ENCODE data around the gene NOC2L.

Gene NOC2L

GRCh38 chr1:909861-910310, 49.2 kb downstream of the NOC2L start:
- Histone ChIP-seq H3K9me2 (ENCODE audit: low read depth, low read length) (no peaks in the 10 kb centered on the region), H3K27ac (ENCODE audit: low read depth, low read length, poor library complexity, severe bottlenecking) (no peak overlapping the region), H3F3A (ENCODE audit: insufficient read depth, low read length) (no peaks in the 10 kb centered on the region), H3K4me3 (ENCODE audit: low read depth, low read length, poor library complexity, severe bottlenecking) (no peak overlapping the region), H3K4me2 (ENCODE audit: low read length) (no peak overlapping the region), H3K9ac (ENCODE audit: low read length) (no peak overlapping the region), H2AFZ (ENCODE audit: low read length) (no peak overlapping the region), H3K9me3 (ENCODE audit: low read length) (no peaks in the 10 kb centered on the region), H3K36me3 (ENCODE audit: insufficient read depth, low read length) (no peaks in the 10 kb centered on the region), H3K4me1 (ENCODE audit: insufficient read depth, low read length, severe bottlenecking) (peaks cover 6% of the 10 kb centered on the region), H4K20me1 (ENCODE audit: insufficient read depth, low read length) (no peaks in the 10 kb centered on the region), H3K79me2 (ENCODE audit: insufficient read depth, low read length) (no peaks in the 10 kb centered on the region), H3K27me3 (ENCODE audit: insufficient read depth, low read length) (peaks cover 5% of the 10 kb centered on the region; the same call in 1 of the 2 replicates)
- TF ChIP-seq CTCF (IDR thresholded peaks at IDR 0.05; ENCODE audit: low read length) = no peak
- no peak for TF ChIP-seq EZH2 (IDR thresholded peaks at IDR 0.05; ENCODE audit: borderline replicate concordance, low read length)

- no peaks in the 10 kb centered on the region for H3K9me3 ChIP-seq (ENCODE audit: low read length)
- H4K20me1 ChIP-seq (ENCODE audit: insufficient read depth, low read length) = no peaks in the 10 kb centered on the region
- H2AFZ ChIP-seq (ENCODE audit: low read length) = no peak overlapping the region
- TF ChIP-seq EZH2 (IDR thresholded peaks at IDR 0.05; ENCODE audit: borderline replicate concordance, low read length) = no peak
- TF ChIP-seq CTCF (IDR thresholded peaks at IDR 0.05; ENCODE audit: low read length) = no peak
- H3K27me3 ChIP-seq (ENCODE audit: insufficient read depth, low read length) = peaks cover 5% of the 10 kb centered on the region; the same call in 1 of the 2 replicates
- H3K4me2 ChIP-seq (ENCODE audit: low read length) = no peak overlapping the region
- no peaks in the 10 kb centered on the region for H3K79me2 ChIP-seq (ENCODE audit: insufficient read depth, low read length)
- no peak overlapping the region for H3K9ac ChIP-seq (ENCODE audit: low read length)
- no peaks in the 10 kb centered on the region for H3F3A ChIP-seq (ENCODE audit: insufficient read depth, low read length)
- H3K36me3 ChIP-seq (ENCODE audit: insufficient read depth, low read length) = no peaks in the 10 kb centered on the region
- peaks cover 6% of the 10 kb centered on the region for H3K4me1 ChIP-seq (ENCODE audit: insufficient read depth, low read length, severe bottlenecking)
- no peaks in the 10 kb centered on the region for H3K9me2 ChIP-seq (ENCODE audit: low read depth, low read length)
- no peak overlapping the region for H3K27ac ChIP-seq (ENCODE audit: low read depth, low read length, poor library complexity, severe bottlenecking)
- no peak overlapping the region for H3K4me3 ChIP-seq (ENCODE audit: low read depth, low read length, poor library complexity, severe bottlenecking)
Measured at GRCh38 chr1:908661-909060, 50.4 kb downstream of the NOC2L start.

GRCh38 chr1:907611-908451, 51.2 kb downstream of the NOC2L start:
- TF ChIP-seq EZH2 (IDR thresholded peaks at IDR 0.05; ENCODE audit: borderline replicate concordance, low read length) (no peak), CTCF (IDR thresholded peaks at IDR 0.05; ENCODE audit: low read length) (no peak)
- peaks cover 5% of the 10 kb centered on the region; the same call in 1 of the 2 replicates for H3K27me3 ChIP-seq (ENCODE audit: insufficient read depth, low read length)
- H3K9me3 ChIP-seq (ENCODE audit: low read length) = no peaks in the 10 kb centered on the region
- H3F3A ChIP-seq (ENCODE audit: insufficient read depth, low read length) = no peaks in the 10 kb centered on the region
- no peak overlapping the region for H3K4me3 ChIP-seq (ENCODE audit: low read depth, low read length, poor library complexity, severe bottlenecking)
- no peak overlapping the region for H3K27ac ChIP-seq (ENCODE audit: low read depth, low read length, poor library complexity, severe bottlenecking)
- no peaks in the 10 kb centered on the region for H3K36me3 ChIP-seq (ENCODE audit: insufficient read depth, low read length)
- no peaks in the 10 kb centered on the region for H3K79me2 ChIP-seq (ENCODE audit: insufficient read depth, low read length)
- H3K9ac ChIP-seq (ENCODE audit: low read length) = no peak overlapping the region
- no peaks in the 10 kb centered on the region for H3K9me2 ChIP-seq (ENCODE audit: low read depth, low read length)
- H2AFZ ChIP-seq (ENCODE audit: low read length) = no peak overlapping the region
- H4K20me1 ChIP-seq (ENCODE audit: insufficient read depth, low read length) = no peaks in the 10 kb centered on the region
- H3K4me2 ChIP-seq (ENCODE audit: low read length) = no peak overlapping the region
- peaks cover 6% of the 10 kb centered on the region for H3K4me1 ChIP-seq (ENCODE audit: insufficient read depth, low read length, severe bottlenecking)

Measured in OCI-LY1 (cell line).